ENCODE results near the gene FRMD5. TPM values are rescaled to one million over a fixed set of nuclear protein-coding genes. Genes with fewer than 3 reads are reported as not detected.

The FRMD5 gene
- total RNA-seq, 2 donors from 2014 or later = 25.5 to 52.3 TPM

GRCh38 chr15:43879386-43880355 lies 315.4 kb downstream of the FRMD5 start:
- no peaks in the 10 kb centered on the region for H3K36me3 ChIP-seq
- H3K9me3 ChIP-seq = no peaks in the 10 kb centered on the region
- peaks cover 0 to 18% of the 10 kb centered on the region in 2 donors for H3K4me1 ChIP-seq
- peak overlapping the region; percentile 42 to 50 for H3K4me3 ChIP-seq
- no peaks in the 10 kb centered on the region for H3K27me3 ChIP-seq
- TF ChIP-seq CTCF (IDR thresholded peaks at IDR 0.05) = no peak
- DNase-seq (ENCODE audit: low spot score) = no peak
- peak overlapping the region; percentile 62 to 86 for H3K27ac ChIP-seq

- DNase-seq (ENCODE audit: low spot score) = no peak
- no peaks in the 10 kb centered on the region for H3K36me3 ChIP-seq
- TF ChIP-seq CTCF (IDR thresholded peaks at IDR 0.05) = no peak
- no peaks in the 10 kb centered on the region for H3K27me3 ChIP-seq
- H3K4me1 ChIP-seq = peaks cover 0 to 18% of the 10 kb centered on the region in 2 donors
- peak overlapping the region; percentile 42 to 50 for H3K4me3 ChIP-seq
- H3K27ac ChIP-seq = peak overlapping the region; percentile 62 to 86
- no peaks in the 10 kb centered on the region for H3K9me3 ChIP-seq
Observed at GRCh38 chr15:43878446-43878845, 316.6 kb downstream of the FRMD5 start.

GRCh38 chr15:43877371-43877770 lies 317.7 kb downstream of the FRMD5 start:
- Histone ChIP-seq H3K4me3 (peak overlapping the region in 1 of 2 donors; percentile 42), H3K27me3 (no peaks in the 10 kb centered on the region), H3K27ac (peak overlapping the region; percentile 62 to 86), H3K4me1 (peaks cover 0 to 18% of the 10 kb centered on the region in 2 donors), H3K36me3 (no peaks in the 10 kb centered on the region), H3K9me3 (no peaks in the 10 kb centered on the region)
- TF ChIP-seq CTCF (IDR thresholded peaks at IDR 0.05) = no peak
- DNase-seq (ENCODE audit: low spot score) = no peak

GRCh38 chr15:43876872-43877271 lies 318.2 kb downstream of the FRMD5 start:
- Histone ChIP-seq H3K27ac (peak overlapping the region; percentile 62 to 86), H3K4me3 (peak overlapping the region in 1 of 2 donors; percentile 42)
- no peak for DNase-seq (ENCODE audit: low spot score)

DNA sequence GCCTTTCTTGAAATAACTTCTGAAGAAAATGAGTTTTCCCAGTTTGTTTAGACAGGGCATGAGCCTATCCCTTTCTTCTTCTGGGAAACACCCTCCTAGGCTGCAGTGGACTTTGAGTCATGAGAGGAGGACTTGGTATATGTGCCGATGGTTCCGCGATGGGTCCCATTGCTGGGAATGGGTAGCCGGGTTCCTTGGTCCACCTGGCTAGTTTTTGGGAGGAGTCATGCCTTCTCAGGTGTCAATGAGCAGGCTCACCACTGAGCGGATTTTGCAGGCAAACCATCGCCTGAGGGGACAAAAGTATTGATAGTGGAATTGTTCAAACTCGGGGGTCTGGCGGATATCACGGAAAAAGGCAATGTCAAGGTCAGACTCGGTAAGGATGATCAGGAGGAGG lies 321.4 kb downstream of the FRMD5 start:
- no peak overlapping the region for H3K27ac ChIP-seq
- no peak overlapping the region for H3K4me3 ChIP-seq
- DNase-seq (ENCODE audit: low spot score) = no peak
- H3K9me3 ChIP-seq = no peaks in the 10 kb centered on the region
- no peaks in the 10 kb centered on the region for H3K4me1 ChIP-seq
- TF ChIP-seq CTCF (IDR thresholded peaks at IDR 0.05) = no peak
- H3K27me3 ChIP-seq = no peaks in the 10 kb centered on the region
- peaks cover 8% of the 10 kb centered on the region for H3K36me3 ChIP-seq

More at GRCh38 chr15:43876872-43877271, 318.2 kb downstream of the FRMD5 start:
- no peaks in the 10 kb centered on the region for H3K9me3 ChIP-seq
- peaks cover 0 to 18% of the 10 kb centered on the region in 2 donors for H3K4me1 ChIP-seq
- no peaks in the 10 kb centered on the region for H3K36me3 ChIP-seq
- no peaks in the 10 kb centered on the region for H3K27me3 ChIP-seq
- no peak for TF ChIP-seq CTCF (IDR thresholded peaks at IDR 0.05)

Data from right atrium auricular region (tissue), 2 donors.